Measurements from ENCODE around the gene FAS. TPM values are rescaled to one million over a fixed set of nuclear protein-coding genes. Genes with fewer than 3 reads are reported as not detected.

Gene FAS
- total RNA-seq, 4 donors from 2014 or later = 10.0 to 27.2 (median 23.6) TPM

GRCh38 chr10:88986549-88987242, 3.9 kb upstream of the FAS start:
- no peak for TF ChIP-seq CTCF (IDR thresholded peaks at IDR 0.05; ENCODE audit: low read depth)

- TF ChIP-seq CTCF (IDR thresholded peaks at IDR 0.05; ENCODE audit: low read depth) = no peak
Observed at GRCh38 chr10:88987243-88987725, 3.3 kb upstream of the FAS start.

- TF ChIP-seq CTCF (IDR thresholded peaks at IDR 0.05; ENCODE audit: low read depth) = no peak
Observed at GRCh38 chr10:88987840-88988239, 2.8 kb upstream of the FAS start.

- no peak for TF ChIP-seq CTCF (IDR thresholded peaks at IDR 0.05; ENCODE audit: low read depth)
Observed at GRCh38 chr10:88989423-88989822, 1.2 kb upstream of the FAS start.

- TF ChIP-seq CTCF (IDR thresholded peaks at IDR 0.05; ENCODE audit: low read depth) = no peak
Observed at GRCh38 chr10:88989824-88990383, 694 bp upstream of the FAS start.

GRCh38 chr10:88991161-88991898, 732 bp downstream of the FAS start:
- TF ChIP-seq CTCF (IDR thresholded peaks at IDR 0.05; ENCODE audit: low read depth) = no peak

- TF ChIP-seq CTCF (IDR thresholded peaks at IDR 0.05; ENCODE audit: low read depth) = no peak
Observed at GRCh38 chr10:88991899-88992320, 1.3 kb downstream of the FAS start.
